Effector CD4-positive, alpha-beta T cell (primary cell): ENCODE results near the gene ELOF1.
"Not testable (repeated sequence)": the region's sequence is repeated elsewhere in the genome, so short reads cannot be mapped to it uniquely, and the experiment has no call there.

ENCODE experiments used
- DNase-seq: peaks from one replicate; pipeline ENCODE4 v3.0.0-alpha.2; 2020
- total RNA-seq: gene quantifications from one replicate; lab custom pipeline; 2026; lab: John Stamatoyannopoulos, UW

Gene ELOF1
- total RNA-seq, result 25.7 reads per million, percentile 52 among the genes with 10 or more reads in this experiment

DNA sequence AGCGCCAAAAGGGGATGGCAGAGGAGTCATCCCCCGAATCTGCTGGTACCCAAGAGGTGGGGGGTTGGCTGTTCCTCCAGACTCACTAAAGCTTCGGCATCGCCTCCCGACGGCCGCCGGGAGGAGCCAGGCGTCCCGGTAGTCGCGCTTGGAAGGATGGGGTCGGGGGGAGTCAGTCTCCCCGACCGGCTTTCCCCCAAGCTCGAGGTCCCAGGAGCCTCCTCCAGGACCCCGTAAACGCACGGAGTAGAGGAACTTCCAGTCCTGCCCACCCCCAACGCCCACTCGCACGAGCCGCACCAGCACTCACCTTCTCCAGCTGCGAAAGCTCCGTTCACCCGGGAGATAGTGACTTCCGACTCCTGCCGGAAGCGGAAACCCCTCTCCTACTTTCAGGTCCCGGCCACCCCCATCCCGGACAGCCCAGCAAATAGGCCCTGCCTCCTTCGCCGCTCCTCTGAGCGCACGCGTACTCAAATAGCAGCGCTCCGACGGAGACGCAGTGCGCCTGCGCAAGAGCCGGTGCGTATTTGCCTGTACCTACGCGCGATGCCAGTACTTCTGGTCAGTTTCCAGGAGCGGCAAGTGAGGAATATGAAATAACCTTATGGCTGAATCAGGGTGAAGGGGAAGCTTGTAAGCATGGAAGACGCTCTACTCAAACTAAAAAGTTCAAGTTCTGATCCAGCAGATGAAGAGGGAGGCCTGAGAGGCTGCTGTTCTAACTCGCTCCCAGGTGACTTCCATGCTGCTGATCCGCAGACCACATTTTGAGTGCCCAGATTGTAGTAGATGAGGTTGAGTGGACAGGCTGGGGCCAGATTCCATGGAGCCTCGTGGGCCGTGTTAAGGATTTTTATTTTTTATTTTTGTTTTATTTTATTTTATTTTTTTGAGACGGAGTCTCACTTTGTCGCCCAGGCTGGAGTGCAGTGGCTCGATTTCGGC is at the start of gene ELOF1:
Gene ELOF1, minus strand, starts transcription at position 350 of the 948 bp plus-strand sequence. CDS start 4,883 bp downstream, outside the sequence.
- peak; percentile 97 for DNase-seq

DNA sequence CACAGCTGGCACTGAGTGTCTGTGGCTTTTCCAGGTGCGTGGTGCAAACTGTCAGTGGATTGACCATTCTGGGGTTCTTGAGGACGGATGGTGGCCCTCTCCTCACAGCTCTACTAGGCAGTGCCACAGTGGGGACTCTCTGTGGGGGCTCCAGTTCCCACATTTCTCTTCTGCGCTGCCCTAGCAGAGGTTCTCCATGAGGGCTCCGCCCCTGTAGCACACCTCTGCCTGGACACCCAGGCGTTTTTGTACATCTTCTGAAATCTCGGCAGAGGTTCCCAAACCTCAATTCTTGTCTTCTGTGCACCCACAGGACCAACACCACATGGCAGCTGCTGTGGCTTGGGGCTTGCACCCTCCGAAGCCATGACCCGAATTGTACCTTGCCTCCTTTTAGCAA is 47.5 kb upstream of the ELOF1 start:
- no peak for DNase-seq

DNA sequence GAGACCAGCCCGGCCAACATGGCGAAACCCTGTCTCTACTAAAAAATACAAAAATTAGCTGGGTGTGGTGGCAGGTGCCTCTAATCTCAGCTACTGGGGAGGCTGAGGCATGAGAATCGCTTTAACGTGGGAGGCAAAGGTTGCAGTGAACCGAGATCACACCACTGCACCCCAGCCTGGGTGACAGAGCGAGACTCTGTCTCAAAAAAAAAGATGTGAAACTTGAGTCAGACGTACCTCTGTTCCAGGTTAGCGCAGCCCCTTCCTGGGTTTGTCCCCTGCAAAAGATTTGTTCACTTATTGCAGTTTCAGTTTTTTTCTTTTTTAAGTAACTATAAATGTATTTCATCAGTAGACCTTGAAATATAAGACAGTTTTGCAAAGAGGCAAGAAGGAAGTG is 40.7 kb upstream of the ELOF1 start:
- not testable (repeated sequence) for DNase-seq

DNA sequence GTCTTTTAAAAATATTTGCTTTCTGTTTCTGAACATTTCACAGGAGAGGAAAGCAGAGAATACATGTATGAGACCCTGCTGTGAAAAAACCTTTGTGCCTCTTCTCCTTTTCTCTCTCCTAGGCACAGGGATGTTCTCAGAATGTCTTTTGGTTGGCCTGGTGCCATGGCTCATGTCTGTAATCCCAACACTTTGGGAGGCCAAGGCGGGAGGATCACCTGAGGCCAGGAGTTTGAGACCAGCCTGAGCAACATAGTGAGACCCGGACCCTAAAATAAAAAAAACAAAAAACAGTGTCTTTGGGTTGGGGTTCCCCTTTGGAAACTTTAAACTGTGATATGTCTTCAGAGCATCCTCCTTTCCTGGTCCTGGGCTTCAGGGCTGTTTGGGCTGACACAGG is 39.7 kb upstream of the ELOF1 start:
- DNase-seq, result no peak

DNA sequence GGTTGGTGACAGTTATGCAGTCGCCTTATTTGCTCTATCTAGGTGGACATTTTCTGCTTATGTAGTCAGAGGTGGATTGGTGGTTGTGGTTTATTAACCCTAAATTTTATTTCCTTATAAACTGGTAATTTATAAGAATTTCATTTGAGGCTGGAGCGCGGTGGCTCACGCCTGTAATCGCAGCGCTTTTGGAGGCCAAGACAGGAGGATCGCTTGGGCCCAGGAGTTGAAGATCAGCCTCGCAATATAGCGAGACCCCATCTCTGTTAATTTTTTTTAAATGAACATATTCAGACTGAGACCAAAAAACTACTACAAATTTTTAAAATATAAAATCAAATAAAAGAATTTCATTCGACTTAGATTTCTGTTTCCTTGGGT is 39.1 kb upstream of the ELOF1 start:
- DNase-seq, result no peak

DNA sequence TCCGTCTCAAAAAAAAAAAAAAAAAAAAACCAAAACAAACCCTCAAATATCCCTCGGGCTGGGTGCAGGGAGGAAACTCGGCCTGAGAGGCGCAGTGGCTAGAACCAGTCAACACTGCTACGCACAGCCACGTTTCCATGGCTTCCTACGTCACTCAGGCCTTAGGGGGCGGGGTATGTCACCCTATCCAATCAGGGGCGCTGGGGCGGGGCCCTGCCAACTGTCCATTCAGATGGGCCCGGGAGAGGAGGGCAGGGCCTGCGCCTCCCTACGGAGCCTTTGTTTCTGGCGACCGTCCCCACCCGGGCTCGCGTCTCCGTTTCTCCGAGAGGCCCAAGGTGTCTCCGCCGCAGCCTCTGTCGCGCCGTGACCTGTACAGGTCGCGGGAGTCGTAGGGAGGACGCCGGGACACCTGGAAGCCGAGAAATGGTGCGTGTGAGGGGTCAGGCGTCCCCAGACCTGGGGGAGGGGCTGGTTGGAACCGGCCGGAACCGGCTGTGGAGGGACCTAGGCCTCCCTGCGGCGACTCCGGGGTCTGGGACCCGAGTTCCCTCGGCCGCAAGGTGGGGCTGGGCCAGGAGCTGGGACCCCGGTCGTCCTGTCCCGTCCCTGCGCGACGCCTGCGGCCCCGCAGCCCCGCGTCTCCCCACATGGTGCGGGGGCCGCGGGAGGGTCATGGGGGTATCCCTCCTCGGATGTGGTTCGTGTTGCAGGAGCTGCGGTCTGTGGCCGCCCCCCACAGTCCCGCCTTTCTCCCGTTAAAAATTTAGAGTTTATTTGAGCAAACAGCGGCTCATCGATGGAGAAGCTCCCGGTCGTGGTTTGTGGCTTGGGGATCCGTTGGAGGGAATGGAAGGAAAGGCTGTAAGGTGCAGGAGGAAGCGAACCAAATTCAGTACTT is 38.4 kb upstream of the ELOF1 start, which contains the start of gene ZNF627:
Gene ZNF627, plus strand, starts transcription at position 282 of the 901 bp plus-strand sequence. Its CDS starts 145 bp downstream, at position 427.
- peak; percentile 94 for DNase-seq

DNA sequence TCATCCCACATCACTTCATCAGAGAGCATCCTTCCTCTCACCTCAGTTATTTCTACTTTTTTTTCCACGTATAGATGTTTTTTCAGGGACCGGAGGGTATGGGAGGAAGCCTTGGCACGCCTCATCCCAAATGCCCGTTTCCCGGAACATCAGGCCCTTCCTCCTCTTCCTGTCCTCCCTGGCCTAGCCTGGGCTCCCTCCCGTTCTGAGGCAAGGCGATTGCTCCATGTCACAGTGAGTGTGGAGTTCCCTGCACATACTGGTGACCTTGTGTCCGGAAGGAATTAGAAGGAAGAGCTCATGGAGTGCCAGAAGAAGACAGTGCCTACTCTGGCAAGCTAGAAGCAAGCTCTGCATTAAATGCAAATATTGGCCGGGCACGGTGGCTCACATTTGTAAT is 37.1 kb upstream of the ELOF1 start:
- DNase-seq, result no peak

DNA sequence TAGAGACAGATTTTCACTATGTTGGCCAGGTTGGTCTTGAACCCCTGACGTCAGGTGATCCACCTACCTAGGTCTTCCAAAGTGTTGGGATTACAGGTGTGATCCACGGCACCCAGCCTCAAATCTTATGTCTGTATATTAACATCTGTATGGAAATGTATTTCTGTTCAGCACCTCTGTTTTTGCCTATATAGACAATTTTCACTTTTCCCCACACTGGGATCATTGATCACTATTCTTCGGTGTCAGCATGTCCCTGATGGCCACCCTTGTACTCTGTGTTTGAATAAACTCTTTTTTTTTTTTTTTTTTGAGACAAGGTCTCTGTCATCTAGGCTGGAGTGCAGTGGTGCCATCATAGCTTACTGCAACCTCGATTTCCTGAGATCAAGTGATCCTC is 35.1 kb upstream of the ELOF1 start:
- DNase-seq, result no peak

DNA sequence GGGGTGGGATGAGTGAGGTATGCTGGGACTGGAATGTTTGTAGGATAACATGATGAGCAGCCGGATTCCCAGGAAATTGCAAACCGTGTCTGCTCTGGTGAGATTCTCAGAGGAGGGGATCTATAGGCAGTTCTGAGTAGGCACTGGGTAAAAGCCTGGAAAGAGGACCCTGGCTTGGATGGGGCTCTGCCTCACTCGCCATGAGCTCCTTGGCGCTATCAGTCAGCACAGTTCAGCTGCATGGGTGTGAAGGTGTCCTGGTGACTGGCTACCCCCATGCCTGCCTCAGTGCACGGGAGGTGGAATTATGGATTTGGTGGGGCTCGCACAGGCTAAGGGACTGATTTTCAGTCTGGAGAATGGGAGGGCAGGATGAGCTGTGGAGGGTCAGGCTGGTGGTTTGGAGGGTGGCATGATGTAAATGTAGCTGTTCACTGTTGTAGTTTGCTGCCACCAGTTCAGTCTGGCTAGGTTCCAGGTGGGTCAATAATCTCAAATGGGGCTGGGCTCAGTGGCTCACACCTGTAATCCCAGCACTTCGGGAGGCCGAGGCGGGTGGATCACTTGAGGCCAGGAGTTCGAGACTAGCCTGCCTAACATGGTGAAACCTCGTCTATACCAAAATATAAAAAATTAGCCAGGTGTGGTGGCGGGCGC is 29.1 kb upstream of the ELOF1 start:
- DNase-seq, result no peak

DNA sequence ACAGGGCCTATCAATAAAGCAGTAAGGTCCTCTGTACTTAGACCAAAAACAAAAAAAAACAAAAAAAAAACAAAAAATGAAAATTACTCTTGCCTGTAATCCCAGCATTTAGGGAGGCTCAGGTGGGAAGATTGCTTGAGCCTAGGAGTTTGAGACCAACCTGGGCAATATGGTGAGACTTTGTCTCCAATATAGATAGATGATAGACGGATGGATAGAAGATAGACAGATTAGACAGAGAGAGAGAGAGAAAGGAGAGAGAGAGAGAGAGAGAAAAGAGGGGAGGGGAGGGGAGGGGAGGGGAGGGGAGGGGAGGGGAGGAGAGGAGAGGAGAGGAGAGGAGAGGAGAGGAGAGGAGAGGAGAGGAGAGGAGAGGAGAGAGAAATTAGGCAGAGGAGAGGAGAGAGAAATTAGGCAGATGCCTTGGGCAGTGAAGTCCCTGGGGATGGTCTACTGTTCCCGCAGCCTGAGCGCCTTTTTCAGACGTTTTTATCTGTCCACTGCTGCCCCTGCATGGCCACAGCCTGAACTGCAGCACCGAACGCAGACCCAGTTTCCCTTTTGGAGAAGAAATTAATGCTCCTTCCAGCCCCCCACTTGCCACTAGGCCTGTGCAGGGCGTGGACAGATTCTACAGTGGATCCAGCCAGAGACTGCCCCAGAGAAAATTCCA is 28.4 kb upstream of the ELOF1 start:
- peak; percentile 62 for DNase-seq

DNA sequence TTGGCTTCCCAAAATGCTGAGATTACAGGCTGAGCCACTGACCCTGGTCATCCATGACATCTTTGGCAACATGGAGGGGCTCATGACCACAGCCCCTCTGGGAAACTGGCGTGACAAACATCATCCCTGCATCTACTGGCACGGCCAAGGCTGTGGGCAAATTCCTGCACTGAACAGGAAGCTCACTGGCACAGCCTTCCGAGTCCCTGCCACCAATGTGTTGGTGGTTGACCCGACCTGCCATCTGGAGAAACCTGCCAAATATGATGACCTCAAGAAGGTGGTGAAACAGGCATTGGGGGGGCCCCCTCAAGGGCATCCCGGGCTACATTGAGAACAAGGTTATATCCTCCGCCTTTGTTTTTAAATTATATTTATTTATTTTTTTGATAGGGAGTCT is 27.3 kb upstream of the ELOF1 start:
- DNase-seq, result no peak

DNA sequence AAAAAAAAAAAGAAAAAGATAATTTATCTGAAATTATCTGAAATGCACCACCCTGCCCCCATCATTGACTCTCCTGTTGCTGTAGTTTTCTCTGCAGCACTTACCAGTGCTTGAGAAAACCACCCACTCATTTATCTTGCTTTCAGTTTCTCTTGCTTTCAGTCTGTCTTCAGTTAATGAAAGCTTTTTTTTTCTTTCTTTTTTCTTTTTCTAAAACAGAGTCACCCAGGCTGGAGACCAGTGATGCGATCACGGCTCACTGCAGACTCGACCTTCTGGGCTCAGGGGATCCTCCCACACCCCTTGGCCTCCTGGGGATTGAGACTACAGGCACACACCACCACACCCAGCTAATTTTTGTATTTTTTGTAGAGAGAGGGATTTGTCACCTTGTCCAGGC is 22.7 kb upstream of the ELOF1 start:
- DNase-seq, result no peak

DNA sequence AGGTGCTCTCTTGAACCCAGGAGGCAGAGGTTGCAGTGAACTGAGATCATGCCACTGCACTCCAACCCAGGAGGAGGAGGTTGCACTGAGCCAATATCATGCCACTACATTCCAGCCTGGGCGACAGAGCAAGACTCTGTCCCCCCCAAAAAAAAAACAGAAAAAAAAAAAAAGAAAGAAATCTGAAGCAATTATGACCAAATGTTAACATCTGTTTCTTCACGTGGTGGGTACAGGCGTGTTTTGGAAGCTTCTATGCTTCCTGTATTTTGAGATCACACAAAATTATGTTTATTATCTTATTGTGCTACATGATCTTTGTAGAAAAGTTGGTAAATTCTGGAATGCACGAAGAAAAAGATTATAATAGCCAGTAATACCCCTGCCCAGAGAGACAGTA is 21.1 kb upstream of the ELOF1 start:
- DNase-seq, result no peak

DNA sequence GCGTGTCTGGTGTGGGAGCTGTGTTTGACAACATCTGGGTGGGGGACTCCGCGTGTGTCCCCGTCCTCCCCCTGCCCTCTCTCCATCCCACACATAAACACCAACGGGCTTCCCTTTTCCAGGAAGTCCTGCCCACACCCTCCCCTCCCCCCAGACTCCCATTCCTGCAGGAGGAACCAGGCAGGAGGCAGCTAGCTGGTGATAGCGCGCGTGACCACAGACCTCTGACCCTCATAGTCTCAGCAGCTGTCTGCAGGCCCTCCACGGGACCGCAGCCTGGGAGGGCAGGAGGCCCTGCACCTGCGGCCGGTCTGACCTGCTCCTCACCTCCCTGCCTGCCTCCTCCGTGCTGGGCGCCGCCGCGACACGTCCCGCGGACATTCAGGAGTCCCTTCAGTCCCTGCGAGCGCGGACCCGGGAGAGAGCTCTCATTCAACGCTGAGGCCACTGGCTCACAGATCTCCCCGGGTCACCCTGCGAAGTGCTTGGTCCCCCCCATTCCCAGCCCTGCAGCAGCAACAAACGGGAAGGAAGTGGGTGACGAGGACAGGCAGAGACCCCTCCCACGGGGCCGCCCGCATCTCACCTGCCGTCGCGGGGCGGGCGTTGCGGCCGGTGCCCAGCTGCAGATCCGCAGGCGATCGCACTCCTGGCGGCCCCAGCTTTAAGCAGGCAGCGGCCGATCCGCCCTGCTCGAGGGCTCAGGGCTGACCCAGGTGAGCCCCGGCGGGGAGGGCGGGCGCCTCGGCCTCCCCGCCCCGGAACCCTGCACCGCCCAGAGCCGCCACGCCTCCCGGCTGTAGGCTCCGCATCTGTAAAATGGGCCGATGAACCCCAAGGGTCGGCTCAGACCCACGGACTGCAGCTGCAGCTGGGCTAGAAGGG is 19.5 kb upstream of the ELOF1 start:
- peak; percentile 16 for DNase-seq

DNA sequence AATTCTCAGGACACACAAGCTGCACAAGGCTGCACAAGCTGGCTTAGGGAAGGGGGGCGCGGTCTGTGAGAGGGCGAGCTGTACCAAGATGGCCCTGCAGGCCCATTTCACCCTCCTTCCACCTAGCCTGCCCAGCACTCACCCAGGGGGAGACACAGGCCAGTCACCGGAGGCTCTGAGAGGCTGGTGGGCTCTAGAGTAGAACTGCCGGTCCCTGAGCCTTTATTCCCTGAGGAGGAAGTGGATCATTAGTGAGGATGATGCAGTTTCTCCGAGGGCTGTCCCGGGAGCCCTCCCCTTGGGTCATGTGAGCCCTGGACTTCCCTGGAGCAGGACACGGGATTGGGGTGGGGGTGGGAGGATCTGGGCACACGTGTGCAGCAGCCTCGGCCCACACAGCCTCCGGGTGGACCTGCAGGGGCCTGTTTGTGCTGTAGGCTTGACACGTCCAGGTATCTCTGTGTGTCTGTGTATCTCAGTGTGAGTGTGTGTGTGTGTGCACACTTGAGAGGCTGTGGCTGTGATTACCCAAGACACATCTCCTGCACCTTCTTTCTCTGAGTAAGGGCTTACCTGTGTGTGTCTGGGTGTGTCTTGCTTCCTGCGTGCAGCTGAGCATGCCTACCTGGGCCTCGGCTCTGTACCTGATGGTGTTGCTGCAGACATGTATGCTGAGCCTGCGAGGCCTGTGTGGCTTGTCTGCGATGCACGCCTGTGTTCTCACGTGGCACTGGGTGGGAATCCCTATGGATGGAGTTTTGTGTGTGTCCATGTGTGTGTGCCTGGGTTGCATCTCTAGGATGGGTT is 18.6 kb upstream of the ELOF1 start, which contains the start of gene ACP5:
Gene ACP5, minus strand, starts transcription at position 195 of the 807 bp plus-strand sequence. CDS start 328 bp downstream, outside the sequence.
- no peak for DNase-seq

DNA sequence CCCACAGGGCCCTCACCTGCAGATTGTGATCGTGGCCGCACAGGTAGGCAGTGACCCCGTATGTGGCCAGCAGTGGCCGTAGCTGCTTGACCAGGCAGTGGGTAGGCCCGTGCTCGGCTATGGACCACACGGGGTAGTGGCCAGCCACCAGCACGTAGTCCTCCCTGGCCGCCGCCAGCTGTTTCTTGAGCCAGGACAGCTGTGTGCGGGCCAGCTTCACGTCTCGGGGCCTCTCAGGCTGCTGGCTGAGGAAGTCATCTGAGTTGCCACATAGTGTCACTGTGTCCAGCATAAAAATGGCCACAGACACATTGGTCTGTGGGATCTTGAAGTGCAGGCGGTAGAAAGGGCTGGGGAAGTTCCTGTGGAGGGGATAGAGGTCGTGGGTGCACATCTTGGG is 17.2 kb upstream of the ELOF1 start:
- DNase-seq, result no peak

DNA sequence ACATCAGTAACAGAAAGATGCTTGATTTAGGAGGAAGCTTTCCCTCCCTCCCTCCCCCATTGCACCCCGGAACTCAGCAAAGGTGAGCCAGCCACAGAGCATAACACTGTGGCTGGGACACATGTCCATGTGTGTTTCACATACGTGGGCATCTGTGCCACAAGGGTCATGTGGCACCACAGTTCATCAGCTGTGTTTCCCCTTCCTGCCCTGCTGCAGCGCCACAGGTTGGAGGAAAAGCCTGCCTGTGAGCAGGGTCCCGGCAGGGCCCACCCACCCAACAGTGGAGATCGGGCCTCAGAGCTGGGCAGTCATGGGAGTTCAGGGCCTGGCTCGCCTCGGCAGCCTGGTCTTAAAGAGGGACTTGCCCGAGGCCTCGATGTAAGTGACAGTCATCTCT is 15.7 kb upstream of the ELOF1 start:
- DNase-seq, result no peak

DNA sequence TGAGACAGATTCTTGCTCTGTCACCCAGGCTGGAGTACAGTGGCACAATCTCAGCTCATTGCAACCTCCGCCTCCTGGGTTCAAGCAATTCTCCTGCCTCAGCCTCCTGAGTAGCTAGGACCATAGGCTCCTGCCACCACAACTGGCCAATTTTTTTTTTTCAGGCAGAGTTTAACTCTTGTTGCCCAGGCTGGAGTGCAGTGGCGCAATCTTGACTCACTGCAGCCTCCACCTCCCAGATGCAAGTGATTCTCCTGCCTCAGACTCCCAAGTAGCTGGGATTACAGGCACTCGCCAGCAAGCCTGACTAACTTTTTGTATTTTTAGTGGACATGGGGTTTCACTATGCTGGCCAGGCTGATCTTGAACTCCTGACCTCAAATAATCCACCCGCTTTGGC is 14.7 kb upstream of the ELOF1 start:
- DNase-seq, result not testable (repeated sequence)

DNA sequence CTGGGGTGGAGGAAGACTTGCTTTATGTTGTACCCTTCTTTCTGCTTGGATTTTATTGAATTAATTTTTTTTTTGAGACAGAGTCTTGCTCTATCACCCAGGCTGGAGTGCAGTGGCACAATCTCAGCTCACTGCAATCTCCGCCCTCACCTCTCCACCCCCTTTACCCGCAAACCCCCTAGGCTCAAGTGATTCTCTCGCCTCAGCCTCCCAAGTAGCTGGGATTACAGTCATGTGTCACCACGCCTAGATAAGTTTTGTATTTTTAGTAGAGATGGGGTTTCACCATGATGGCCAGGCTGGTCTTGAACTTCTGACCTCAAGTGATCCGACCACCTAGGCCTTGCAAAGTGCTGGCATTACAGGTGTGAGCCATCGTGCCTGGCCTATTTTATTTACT is 14.3 kb upstream of the ELOF1 start:
- not testable (repeated sequence) for DNase-seq

DNA sequence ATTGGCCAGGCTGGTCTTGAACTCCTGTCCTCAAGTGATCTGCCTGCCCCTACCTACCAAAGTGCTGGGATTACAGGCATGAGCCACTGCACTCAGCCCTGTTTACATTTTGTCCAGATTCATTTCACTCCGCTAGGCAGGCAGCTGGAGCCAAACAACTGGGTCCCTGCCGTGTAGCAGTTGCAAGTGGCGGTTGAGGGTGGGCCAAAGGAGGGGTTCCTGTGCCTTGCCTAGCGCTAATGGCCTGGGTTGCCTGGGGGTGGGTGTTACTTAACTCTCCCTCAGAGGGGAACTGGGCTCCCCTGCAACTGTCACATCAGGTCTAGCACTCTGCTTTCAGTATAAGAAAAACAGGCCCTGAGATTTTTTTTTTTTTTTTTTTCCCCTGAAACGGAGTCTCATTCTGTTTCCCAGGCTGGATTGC is 11.0 kb upstream of the ELOF1 start:
- DNase-seq, result no peak
